ENCODE results near the gene SCART1. TPM values are rescaled to one million over a fixed set of nuclear protein-coding genes. Genes with fewer than 3 reads are reported as not detected.
"Not testable (repeated sequence)": the region's sequence is repeated elsewhere in the genome, so short reads cannot be mapped to it uniquely, and the experiment has no call there.

The SCART1 gene
- polyA plus RNA-seq, 3 donors, result 2.1 to 3.9 (median 2.2) TPM

GRCh38 chr10:133424601-133425000 is 29.1 kb upstream of the SCART1 start, which contains the start of gene SPRN:
Gene SPRN, minus strand, starts transcription at chr10:133424625. Its CDS starts 944 bp downstream, at chr10:133423681.
- not testable (repeated sequence) for DNase-seq (ENCODE audit: extremely low read depth in 1 of 11, low read depth in 9 of 11, low spot score in 4 of 11)

- DNase-seq (ENCODE audit: extremely low read depth in 1 of 11, low read depth in 9 of 11, low spot score in 4 of 11), result not testable (repeated sequence)
Measured at GRCh38 chr10:133429571-133429970, 24.2 kb upstream of the SCART1 start.

GRCh38 chr10:133431888-133432613 is 21.7 kb upstream of the SCART1 start:
- not testable (repeated sequence) for DNase-seq (ENCODE audit: extremely low read depth in 1 of 11, low read depth in 9 of 11, low spot score in 4 of 11)

GRCh38 chr10:133432789-133433188 is 21.0 kb upstream of the SCART1 start:
- not testable (repeated sequence) for DNase-seq (ENCODE audit: extremely low read depth in 1 of 11, low read depth in 9 of 11, low spot score in 4 of 11)

- DNase-seq (ENCODE audit: extremely low read depth in 1 of 11, low read depth in 9 of 11, low spot score in 4 of 11), result no peak
Measured at GRCh38 chr10:133438711-133439273, 15.0 kb upstream of the SCART1 start.

- no peak for DNase-seq (ENCODE audit: extremely low read depth in 1 of 11, low read depth in 9 of 11, low spot score in 4 of 11)
Measured at GRCh38 chr10:133439517-133440461, 14.0 kb upstream of the SCART1 start.

- DNase-seq (ENCODE audit: extremely low read depth in 1 of 11, low read depth in 9 of 11, low spot score in 4 of 11), result no peak
Measured at GRCh38 chr10:133440633-133441285, 13.0 kb upstream of the SCART1 start.

GRCh38 chr10:133441356-133441755 is 12.4 kb upstream of the SCART1 start:
- not testable (repeated sequence) for DNase-seq (ENCODE audit: extremely low read depth in 1 of 11, low read depth in 9 of 11, low spot score in 4 of 11)

GRCh38 chr10:133441780-133442179 is 12.0 kb upstream of the SCART1 start:
- no peak for DNase-seq (ENCODE audit: extremely low read depth in 1 of 11, low read depth in 9 of 11, low spot score in 4 of 11)

GRCh38 chr10:133442191-133442966 is 11.4 kb upstream of the SCART1 start:
- no peak for DNase-seq (ENCODE audit: extremely low read depth in 1 of 11, low read depth in 9 of 11, low spot score in 4 of 11)

GRCh38 chr10:133442967-133443924 is 10.5 kb upstream of the SCART1 start:
- no peak for DNase-seq (ENCODE audit: extremely low read depth in 1 of 11, low read depth in 9 of 11, low spot score in 4 of 11)

GRCh38 chr10:133444342-133445267 is 9.1 kb upstream of the SCART1 start:
- DNase-seq (ENCODE audit: extremely low read depth in 1 of 11, low read depth in 9 of 11, low spot score in 4 of 11), result no peak

GRCh38 chr10:133445268-133445732 is 8.4 kb upstream of the SCART1 start:
- no peak for DNase-seq (ENCODE audit: extremely low read depth in 1 of 11, low read depth in 9 of 11, low spot score in 4 of 11)

GRCh38 chr10:133445751-133446708 is 7.7 kb upstream of the SCART1 start:
- DNase-seq (ENCODE audit: extremely low read depth in 1 of 11, low read depth in 9 of 11, low spot score in 4 of 11), result no peak

- DNase-seq (ENCODE audit: extremely low read depth in 1 of 11, low read depth in 9 of 11, low spot score in 4 of 11), result no peak
Measured at GRCh38 chr10:133446979-133447378, 6.8 kb upstream of the SCART1 start.

All from renal cortex interstitium (tissue), 11 donors.